A549 (cell line): ENCODE measurements around the gene F11.

Experiments used
- JUN ChIP-seq, 2 experiments: fragments of >200 bp; sonication (Bioruptor Twin); formaldehyde crosslinking; IDR thresholded peaks; 2 replicates in 1 of 2; 3 replicates in 1 of 2; pipeline ENCODE4 v1.6.1; 2016 to 2017
- POLR2A ChIP-seq: IDR thresholded peaks from 2 replicates; pipeline ENCODE4 v1.6.1; 2012; ENCODE audit warnings: mild to moderate bottlenecking, low read length
- TF ChIP-seq, protein P1 (sequence below): fragments of >200 bp; sonication (Bioruptor Twin); formaldehyde crosslinking; IDR thresholded peaks from 3 replicates; pipeline ENCODE4 v1.5.1; 2016
- TF ChIP-seq, protein P2 (sequence below): IDR thresholded peaks from 2 replicates; pipeline ENCODE4 v1.6.1; 2012

DNA sequence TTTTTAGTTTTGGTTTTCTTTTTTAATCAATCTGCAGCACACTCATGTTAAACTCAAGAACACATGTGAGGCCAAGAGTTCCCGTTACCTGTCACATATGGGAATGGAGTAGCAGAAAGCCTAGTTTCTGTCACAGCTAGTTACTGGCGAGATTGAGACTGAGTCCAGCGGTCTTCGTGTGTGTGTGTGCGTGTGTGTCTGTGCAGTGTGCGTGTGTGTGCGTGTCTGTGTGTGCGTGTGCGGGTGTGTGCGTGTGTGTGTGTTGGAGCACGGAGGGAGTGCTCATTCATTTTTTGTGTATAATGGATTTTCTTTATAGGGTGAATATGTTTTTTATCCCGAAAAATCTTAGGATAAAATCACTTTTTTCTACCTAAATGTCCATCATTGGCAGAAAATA lies 19.2 kb downstream of the F11 start:
- TF ChIP-seq, protein P1, sequence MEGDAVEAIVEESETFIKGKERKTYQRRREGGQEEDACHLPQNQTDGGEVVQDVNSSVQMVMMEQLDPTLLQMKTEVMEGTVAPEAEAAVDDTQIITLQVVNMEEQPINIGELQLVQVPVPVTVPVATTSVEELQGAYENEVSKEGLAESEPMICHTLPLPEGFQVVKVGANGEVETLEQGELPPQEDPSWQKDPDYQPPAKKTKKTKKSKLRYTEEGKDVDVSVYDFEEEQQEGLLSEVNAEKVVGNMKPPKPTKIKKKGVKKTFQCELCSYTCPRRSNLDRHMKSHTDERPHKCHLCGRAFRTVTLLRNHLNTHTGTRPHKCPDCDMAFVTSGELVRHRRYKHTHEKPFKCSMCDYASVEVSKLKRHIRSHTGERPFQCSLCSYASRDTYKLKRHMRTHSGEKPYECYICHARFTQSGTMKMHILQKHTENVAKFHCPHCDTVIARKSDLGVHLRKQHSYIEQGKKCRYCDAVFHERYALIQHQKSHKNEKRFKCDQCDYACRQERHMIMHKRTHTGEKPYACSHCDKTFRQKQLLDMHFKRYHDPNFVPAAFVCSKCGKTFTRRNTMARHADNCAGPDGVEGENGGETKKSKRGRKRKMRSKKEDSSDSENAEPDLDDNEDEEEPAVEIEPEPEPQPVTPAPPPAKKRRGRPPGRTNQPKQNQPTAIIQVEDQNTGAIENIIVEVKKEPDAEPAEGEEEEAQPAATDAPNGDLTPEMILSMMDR = no peak
- TF ChIP-seq POLR2A (no peak), JUN (IDR thresholded peaks at IDR 0.05) (no peak)
- TF ChIP-seq, protein P2, sequence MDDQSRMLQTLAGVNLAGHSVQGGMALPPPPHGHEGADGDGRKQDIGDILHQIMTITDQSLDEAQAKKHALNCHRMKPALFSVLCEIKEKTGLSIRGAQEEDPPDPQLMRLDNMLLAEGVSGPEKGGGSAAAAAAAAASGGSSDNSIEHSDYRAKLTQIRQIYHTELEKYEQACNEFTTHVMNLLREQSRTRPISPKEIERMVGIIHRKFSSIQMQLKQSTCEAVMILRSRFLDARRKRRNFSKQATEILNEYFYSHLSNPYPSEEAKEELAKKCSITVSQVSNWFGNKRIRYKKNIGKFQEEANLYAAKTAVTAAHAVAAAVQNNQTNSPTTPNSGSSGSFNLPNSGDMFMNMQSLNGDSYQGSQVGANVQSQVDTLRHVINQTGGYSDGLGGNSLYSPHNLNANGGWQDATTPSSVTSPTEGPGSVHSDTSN = no peak
